ENCODE results near the gene CTNS. TPM values are rescaled to one million over a fixed set of nuclear protein-coding genes. Genes with fewer than 3 reads are reported as not detected.
"Not testable (repeated sequence)": the region's sequence is repeated elsewhere in the genome, so short reads cannot be mapped to it uniquely, and the experiment has no call there.

CTNS gene
- polyA plus RNA-seq, 1 donor from 2014 or later, result 8.8 TPM

GRCh38 chr17:3698139-3698538 lies 61.6 kb downstream of the CTNS start:
- H3K36me3 ChIP-seq (ENCODE audit: insufficient read depth, low read length), result no peaks in the 10 kb centered on the region
- no peaks in the 10 kb centered on the region for H3K9me3 ChIP-seq (ENCODE audit: low read length)
- no peak overlapping the region for H2AFZ ChIP-seq (ENCODE audit: low read depth, low read length)
- H3K9me2 ChIP-seq (ENCODE audit: insufficient read depth, low read length), result no peaks in the 10 kb centered on the region
- no peaks in the 10 kb centered on the region for H3K79me2 ChIP-seq (replicated peaks; ENCODE audit: insufficient read depth, low read length)
- H3K4me3 ChIP-seq (ENCODE audit: low read length), result no peak overlapping the region
- TF ChIP-seq RAD21 (conservative IDR thresholded peaks at IDR 0.05) (no peak), POLR2AphosphoS5 (IDR thresholded peaks at IDR 0.05) (no peak), REST (IDR thresholded peaks at IDR 0.05; ENCODE audit: borderline replicate concordance) (no peak), EZH2 (IDR thresholded peaks at IDR 0.05; ENCODE audit: borderline replicate concordance, insufficient read depth, low read length, poor library complexity, severe bottlenecking) (no peak), TAF1 (IDR thresholded peaks at IDR 0.05; ENCODE audit: low read depth) (no peak), MXI1 (conservative IDR thresholded peaks at IDR 0.05; ENCODE audit: poor library complexity, severe bottlenecking) (no peak), EP300 (conservative IDR thresholded peaks at IDR 0.05; ENCODE audit: poor library complexity, severe bottlenecking) (no peak), SMC3 (conservative IDR thresholded peaks at IDR 0.05; ENCODE audit: poor library complexity) (no peak), CTCF (IDR thresholded peaks at IDR 0.05; ENCODE audit: poor library complexity, severe bottlenecking) (no peak)
- no peaks in the 10 kb centered on the region for H3F3A ChIP-seq (ENCODE audit: insufficient read depth, low read length, poor library complexity, severe bottlenecking)
- no peak overlapping the region for H3K9ac ChIP-seq (ENCODE audit: low read length)
- H3K27me3 ChIP-seq (ENCODE audit: insufficient read depth, low read depth, low read length), result peaks cover 27% of the 10 kb centered on the region
- H3K27ac ChIP-seq (ENCODE audit: low read length), result no peak overlapping the region
- no peak overlapping the region for H3K4me2 ChIP-seq (ENCODE audit: low read length)
- no peaks in the 10 kb centered on the region for H4K20me1 ChIP-seq (ENCODE audit: insufficient read depth)

GRCh38 chr17:3699951-3700350 lies 63.4 kb downstream of the CTNS start:
- no peaks in the 10 kb centered on the region for H3K9me3 ChIP-seq (ENCODE audit: low read length)
- H4K20me1 ChIP-seq (ENCODE audit: insufficient read depth), result no peaks in the 10 kb centered on the region
- H3K4me2 ChIP-seq (ENCODE audit: low read length), result no peak overlapping the region
- TF ChIP-seq MXI1 (conservative IDR thresholded peaks at IDR 0.05; ENCODE audit: poor library complexity, severe bottlenecking), result no peak
- no peak for TF ChIP-seq SMC3 (conservative IDR thresholded peaks at IDR 0.05; ENCODE audit: poor library complexity)
- no peak for TF ChIP-seq RAD21 (conservative IDR thresholded peaks at IDR 0.05)
- TF ChIP-seq CTCF (IDR thresholded peaks at IDR 0.05; ENCODE audit: poor library complexity, severe bottlenecking), result no peak
- TF ChIP-seq EP300 (conservative IDR thresholded peaks at IDR 0.05; ENCODE audit: poor library complexity, severe bottlenecking), result no peak
- no peak for TF ChIP-seq TAF1 (IDR thresholded peaks at IDR 0.05; ENCODE audit: low read depth)
- TF ChIP-seq EZH2 (IDR thresholded peaks at IDR 0.05; ENCODE audit: borderline replicate concordance, insufficient read depth, low read length, poor library complexity, severe bottlenecking), result no peak
- TF ChIP-seq POLR2AphosphoS5 (IDR thresholded peaks at IDR 0.05), result no peak
- no peak for TF ChIP-seq REST (IDR thresholded peaks at IDR 0.05; ENCODE audit: borderline replicate concordance)
- H3F3A ChIP-seq (ENCODE audit: insufficient read depth, low read length, poor library complexity, severe bottlenecking), result no peaks in the 10 kb centered on the region
- H3K27ac ChIP-seq (ENCODE audit: low read length), result no peak overlapping the region
- H3K36me3 ChIP-seq (ENCODE audit: insufficient read depth, low read length), result no peaks in the 10 kb centered on the region
- no peaks in the 10 kb centered on the region for H3K79me2 ChIP-seq (replicated peaks; ENCODE audit: insufficient read depth, low read length)
- no peak overlapping the region for H3K4me3 ChIP-seq (ENCODE audit: low read length)
- H2AFZ ChIP-seq (ENCODE audit: low read depth, low read length), result no peak overlapping the region
- H3K9me2 ChIP-seq (ENCODE audit: insufficient read depth, low read length), result no peaks in the 10 kb centered on the region
- H3K9ac ChIP-seq (ENCODE audit: low read length), result no peak overlapping the region
- H3K27me3 ChIP-seq (ENCODE audit: insufficient read depth, low read depth, low read length), result peaks cover 21% of the 10 kb centered on the region

GRCh38 chr17:3702041-3702539 lies 65.5 kb downstream of the CTNS start:
- not testable (repeated sequence) for H3K36me3 ChIP-seq (ENCODE audit: insufficient read depth, low read length); H2AFZ ChIP-seq (ENCODE audit: low read depth, low read length); H3K27me3 ChIP-seq (ENCODE audit: insufficient read depth, low read depth, low read length); H3K9me2 ChIP-seq (ENCODE audit: insufficient read depth, low read length); H3K27ac ChIP-seq (ENCODE audit: low read length); H3K9ac ChIP-seq (ENCODE audit: low read length); H4K20me1 ChIP-seq (ENCODE audit: insufficient read depth); H3F3A ChIP-seq (ENCODE audit: insufficient read depth, low read length, poor library complexity, severe bottlenecking); H3K9me3 ChIP-seq (ENCODE audit: low read length); H3K4me3 ChIP-seq (ENCODE audit: low read length); H3K4me2 ChIP-seq (ENCODE audit: low read length); H3K79me2 ChIP-seq (replicated peaks; ENCODE audit: insufficient read depth, low read length)
